Thyroid gland (tissue), 4 donors: Measurements from ENCODE around the gene AMPD2.

Experiments used
- CTCF ChIP-seq, 6 experiments: fragments of 200-600 bp in 3 of 6; fragments of 450-650 bp in 3 of 6; sonication (generic) in 3 of 6; IDR thresholded peaks; one replicate each; pipeline ENCODE4 v1.5.1; 2016 to 2019; ENCODE audit warnings: antibody characterized with exemption in 6 of 6, mild to moderate bottlenecking in 2 of 6, inconsistent platforms in 1 of 6, moderate library complexity in 1 of 6
- POLR2A ChIP-seq, 2 donors: fragments of 450-650 bp; IDR thresholded peaks; one replicate each; pipeline ENCODE4 v1.6.1; 2017; ENCODE audit warnings: antibody characterized with exemption in 2 of 2, mild to moderate bottlenecking in 2 of 2, moderate library complexity in 1 of 2

GRCh38 chr1:109642626-109643025 lies 23.0 kb downstream of the AMPD2 start:
- TF ChIP-seq CTCF (IDR thresholded peaks at IDR 0.05), result no peak
- no peak for TF ChIP-seq POLR2A (IDR thresholded peaks at IDR 0.05)
